GM23248 (cell line): Measurements from ENCODE around the gene TRAM2. TPM values are rescaled to one million over a fixed set of nuclear protein-coding genes. Genes with fewer than 3 reads are reported as not detected.

Source experiments
- DNase-seq: peaks from one replicate; pipeline ENCODE4 v3.0.0-alpha.2; 2015
- H2AFZ ChIP-seq: fragments of 200-600 bp; sonication (generic); 2 replicates; pipeline ENCODE4 v1.6.1; 2016; ENCODE audit warnings: antibody characterized with exemption
- H3F3A ChIP-seq: fragments of 200-600 bp; sonication (generic); 2 replicates; pipeline ENCODE4 v1.6.1; 2016; ENCODE audit warnings: mild to moderate bottlenecking, antibody characterized with exemption, mixed run types; ENCODE audit not compliant: insufficient read depth
- H3K27ac ChIP-seq: fragments of 200-600 bp; sonication (generic); 2 replicates; pipeline ENCODE4 v1.5.1; 2016; ENCODE audit warnings: mild to moderate bottlenecking
- H3K27me3 ChIP-seq: fragments of 200-600 bp; sonication (generic); replicated peaks from 2 replicates; pipeline ENCODE4 v1.6.1; 2016; ENCODE audit warnings: mild to moderate bottlenecking; ENCODE audit not compliant: insufficient read depth
- H3K36me3 ChIP-seq: fragments of 200-600 bp; sonication (generic); 2 replicates; pipeline ENCODE4 v1.6.1; 2016; ENCODE audit warnings: low read depth, mild to moderate bottlenecking
- H3K4me1 ChIP-seq: fragments of 200-600 bp; sonication (generic); 2 replicates; pipeline ENCODE4 v1.6.1; 2016; ENCODE audit warnings: mild to moderate bottlenecking; ENCODE audit not compliant: insufficient read depth
- H3K4me2 ChIP-seq: fragments of 200-600 bp; sonication (generic); one replicate; pipeline ENCODE4 v1.6.1; 2016; ENCODE audit warnings: mild to moderate bottlenecking; ENCODE audit not compliant: unreplicated experiment
- H3K4me3 ChIP-seq: fragments of 200-600 bp; sonication (generic); 2 replicates; pipeline ENCODE4 v1.5.1; 2016; ENCODE audit warnings: mild to moderate bottlenecking
- H3K79me2 ChIP-seq: fragments of 200-600 bp; sonication (generic); 2 replicates; pipeline ENCODE4 v1.6.1; 2016; ENCODE audit warnings: mild to moderate bottlenecking; ENCODE audit not compliant: insufficient read depth
- H3K9ac ChIP-seq: fragments of 200-600 bp; sonication (generic); 2 replicates; pipeline ENCODE4 v1.6.1; 2016; ENCODE audit warnings: mild to moderate bottlenecking
- H3K9me2 ChIP-seq: fragments of 200-600 bp; sonication (generic); 2 replicates; pipeline ENCODE4 v1.6.1; 2016; ENCODE audit warnings: mixed run types, mild to moderate bottlenecking, moderate library complexity; ENCODE audit not compliant: insufficient read depth
- H3K9me3 ChIP-seq: fragments of 200-600 bp; sonication (generic); one replicate; pipeline ENCODE4 v1.6.1; 2017; ENCODE audit warnings: low read depth
- H4K20me1 ChIP-seq: fragments of 200-600 bp; sonication (generic); 2 replicates; pipeline ENCODE4 v1.6.0; 2016; ENCODE audit not compliant: insufficient read depth
- EZH2 ChIP-seq: fragments of 200-600 bp; sonication (generic); IDR thresholded peaks from 2 replicates; pipeline ENCODE4 v1.6.1; 2018; ENCODE audit warnings: antibody characterized with exemption, mild to moderate bottlenecking; ENCODE audit not compliant: insufficient read depth, poor library complexity, severe bottlenecking
- EZH2phosphoT487 ChIP-seq: fragments of 200-600 bp; sonication (generic); IDR thresholded peaks from 2 replicates; pipeline ENCODE4 v1.6.1; 2018; ENCODE audit warnings: antibody characterized with exemption, moderate library complexity, mild to moderate bottlenecking, low read depth; ENCODE audit not compliant: insufficient read depth
- WGBS, 2 experiments: methylation state at CpG; one replicate each; pipeline ENCODE4 v1.1.6; 2015 to 2017; ENCODE audit warnings: low lambda C conversion rate in 2 of 2, low coverage in 1 of 2; ENCODE audit errors: missing lambda C conversion rate in 2 of 2; 5-methylcytosine and 5-hydroxymethylcytosine counted together
- in situ Hi-C: fragments of 300-500 bp; cut with MboI; formaldehyde crosslinking; loops from 2 replicates; pipeline ENCODE4 v1.15.0; 2020
- polyA plus RNA-seq: library from polyadenylated mRNA; unstranded; fragments of >200 nt; fragmentation: Nextera tagmentation; extraction: Ambion mirVana; gene quantifications from 2 replicates; pipeline ENCODE4 v1.2.1, GENCODE V29; 2016
- total RNA-seq: library from RNA; depleted of rRNA; stranded (reverse); fragments of >200 nt; shearing (Covaris generic); gene quantifications from 2 replicates; pipeline ENCODE4 v1.2.3, GENCODE V29; 2014

TRAM2 gene
- total and polyA plus RNA-seq, 2 experiments from 2014 or later: 141 to 174 TPM

DNA sequence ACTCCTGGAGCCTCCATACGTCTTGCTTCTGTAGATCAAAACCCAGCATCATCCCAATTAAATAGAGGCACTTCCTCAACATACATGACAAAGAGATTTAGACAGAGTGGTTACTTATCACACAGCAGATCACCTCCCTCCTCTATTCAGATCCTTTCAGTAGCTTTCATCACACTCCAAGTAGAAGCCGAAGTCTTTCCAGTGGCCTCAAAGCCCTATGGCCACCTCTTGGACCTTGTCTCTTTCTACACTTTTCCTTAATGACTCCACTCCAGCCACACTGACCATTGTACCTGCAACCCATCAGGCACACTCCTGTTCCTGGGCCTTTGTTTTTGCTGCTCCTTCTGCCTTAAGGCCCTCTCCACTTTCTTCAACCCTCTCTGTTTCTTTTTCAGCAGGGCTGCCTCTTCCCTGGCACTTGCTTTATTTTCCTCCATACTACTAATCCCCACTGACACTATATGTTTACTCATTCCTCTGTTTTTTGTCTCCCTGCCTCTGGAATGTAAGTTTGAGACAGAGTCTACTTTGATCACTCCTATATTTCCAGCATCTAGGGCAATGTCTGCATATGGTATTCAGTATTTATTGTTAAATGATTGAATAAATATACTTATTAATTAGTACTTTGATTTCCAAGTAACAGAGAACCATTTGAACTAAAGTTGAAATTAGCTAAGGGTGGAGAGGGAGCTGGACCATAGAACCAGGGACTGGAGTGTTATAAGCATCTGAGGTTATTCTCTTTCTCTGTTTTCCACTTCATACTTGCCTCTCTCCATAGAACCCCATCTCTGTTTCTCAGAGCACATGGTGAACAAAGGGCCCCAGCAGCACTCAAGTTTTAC is 43.4 kb upstream of the TRAM2 start:
- Histone ChIP-seq H3K4me1 (peaks cover 12% of the 10 kb centered on the region), H3F3A (no peaks in the 10 kb centered on the region), H2AFZ (no peak overlapping the region), H3K4me3 (no peak overlapping the region), H3K27ac (no peak overlapping the region), H3K79me2 (no peaks in the 10 kb centered on the region), H3K9ac (no peak overlapping the region), H3K9me2 (no peaks in the 10 kb centered on the region), H4K20me1 (no peaks in the 10 kb centered on the region), H3K4me2 (no peak overlapping the region), H3K9me3 (no peaks in the 10 kb centered on the region), H3K36me3 (no peaks in the 10 kb centered on the region), H3K27me3 (no peaks in the 10 kb centered on the region)
- TF ChIP-seq EZH2 (no peak), EZH2phosphoT487 (no peak)
- in situ Hi-C loops: no loop called here
- WGBS, 2 experiments: 100% methylated on average over 2 of the region's 2 CpGs
- no peak for DNase-seq

- H3K9me3 ChIP-seq: no peaks in the 10 kb centered on the region
- peak overlapping the region; percentile 16 for H2AFZ ChIP-seq
- 0 out of 2 replicates have a peak, but pooled peaks cover 11% of the 10 kb centered on the region for H3F3A ChIP-seq
- H3K36me3 ChIP-seq: no peaks in the 10 kb centered on the region
- no peak for DNase-seq
- no peaks in the 10 kb centered on the region for H3K27me3 ChIP-seq
- TF ChIP-seq EZH2phosphoT487: no peak
- no peak for TF ChIP-seq EZH2
- peaks cover 22% of the 10 kb centered on the region for H3K4me1 ChIP-seq
- in situ Hi-C loops: no loop called here
- 48 to 54% methylated on average over 4 of the region's 4 CpGs for WGBS, 2 experiments
- no peak overlapping the region for H3K27ac ChIP-seq
- no peaks in the 10 kb centered on the region for H3K79me2 ChIP-seq
- H3K9ac ChIP-seq: no peak overlapping the region
- H4K20me1 ChIP-seq: no peaks in the 10 kb centered on the region
- H3K4me3 ChIP-seq: no peak overlapping the region
- no peak overlapping the region for H3K4me2 ChIP-seq
- H3K9me2 ChIP-seq: no peaks in the 10 kb centered on the region
Measured at GRCh38 chr6:52617087-52617486, 40.2 kb upstream of the TRAM2 start.

- Histone ChIP-seq H3K9ac (no peak overlapping the region), H3K27ac (no peak overlapping the region), H4K20me1 (no peaks in the 10 kb centered on the region), H3K79me2 (no peaks in the 10 kb centered on the region), H3K36me3 (no peaks in the 10 kb centered on the region), H3K9me3 (no peaks in the 10 kb centered on the region), H3F3A (peaks cover 20% of the 10 kb centered on the region), H3K4me3 (no peak overlapping the region), H2AFZ (0 out of 2 replicates have a peak overlapping the region, but pooled peaks have one; percentile 19), H3K27me3 (no peaks in the 10 kb centered on the region), H3K4me1 (peaks cover 31% of the 10 kb centered on the region), H3K9me2 (no peaks in the 10 kb centered on the region), H3K4me2 (no peak overlapping the region)
- in situ Hi-C loops: no loop called here
- peak; percentile 21 for DNase-seq
- WGBS, 2 experiments: 98% methylated on average over 2 of the region's 2 CpGs
- TF ChIP-seq EZH2 (no peak), EZH2phosphoT487 (no peak)
Measured at GRCh38 chr6:52616059-52616690, 39.3 kb upstream of the TRAM2 start.

DNA sequence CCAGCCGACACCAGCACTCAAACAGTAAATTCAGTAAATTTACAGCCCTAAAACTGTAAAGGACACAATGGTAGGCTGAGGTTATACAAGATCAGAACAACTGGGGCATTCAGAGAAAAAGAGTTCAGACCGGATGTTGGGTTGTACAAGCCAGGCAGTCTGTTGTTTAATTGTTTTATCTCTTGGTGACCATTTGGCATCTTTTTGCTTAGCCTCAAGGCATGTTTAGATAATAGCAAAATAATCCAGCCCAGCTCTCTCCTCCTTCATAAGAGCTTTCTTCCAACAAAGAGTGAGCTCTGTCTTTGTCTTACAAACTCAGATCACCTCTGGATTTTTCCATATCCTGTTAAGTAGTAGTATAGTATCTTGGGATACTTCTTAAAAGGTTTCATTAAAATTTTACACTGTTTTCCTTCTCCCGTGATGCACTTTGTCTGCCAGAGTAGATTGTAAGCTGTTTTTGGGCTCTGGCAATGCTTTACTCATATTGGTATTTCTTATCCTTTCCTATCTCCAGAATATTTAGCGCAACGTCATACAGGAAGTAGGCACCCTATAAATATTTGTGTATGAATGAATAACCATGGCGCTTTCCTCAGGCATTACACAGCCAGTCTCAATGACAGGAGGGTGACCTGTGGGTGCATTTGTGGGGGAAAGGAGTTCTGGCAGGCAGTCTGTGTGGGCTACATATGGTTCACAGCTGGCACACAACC is 35.6 kb upstream of the TRAM2 start:
- peak; percentile 59 for DNase-seq
- H3K27me3 ChIP-seq: no peaks in the 10 kb centered on the region
- in situ Hi-C loops: no loop called here
- no peaks in the 10 kb centered on the region for H3K9me2 ChIP-seq
- WGBS, 2 experiments: 45 to 47% methylated on average over 6 of the region's 6 CpGs
- H3K9me3 ChIP-seq: no peaks in the 10 kb centered on the region
- peaks cover 45% of the 10 kb centered on the region for H3K4me1 ChIP-seq
- H3K36me3 ChIP-seq: no peaks in the 10 kb centered on the region
- peak overlapping the region; percentile 48 for H3K27ac ChIP-seq
- H3K79me2 ChIP-seq: no peaks in the 10 kb centered on the region
- peak overlapping the region; percentile 32 for H3K4me2 ChIP-seq
- H3K4me3 ChIP-seq: no peak overlapping the region
- no peak overlapping the region for H3K9ac ChIP-seq
- peak overlapping the region; percentile 47 for H2AFZ ChIP-seq
- TF ChIP-seq EZH2phosphoT487 (no peak), EZH2 (no peak)
- peaks cover 31% of the 10 kb centered on the region for H3F3A ChIP-seq
- H4K20me1 ChIP-seq: no peaks in the 10 kb centered on the region
